Activated T-helper 17 cell treated with anti-CD3 and anti-CD28 coated beads, Interleukin-2, amount 50 U/mL, for 72 hours (primary cell): Measurements from ENCODE around the gene DPP6. TPM values are rescaled to one million over a fixed set of nuclear protein-coding genes. Genes with fewer than 3 reads are reported as not detected.

ENCODE experiments used
- ATAC-seq: fragments of 150-1000 bp; cut with Tn5 transposase; replicated peaks from 2 replicates; pipeline ENCODE4 v1.10.0; 2021; ENCODE audit warnings: mild to moderate bottlenecking, moderate library complexity
- H3K27ac Mint-ChIP-seq: one replicate; pipeline ENCODE4 v1.8.0; 2022; ENCODE audit warnings: mixed read lengths
- H3K27me3 Mint-ChIP-seq: one replicate; pipeline ENCODE4 v1.8.0; 2022; ENCODE audit warnings: mixed read lengths
- H3K36me3 Mint-ChIP-seq: one replicate; pipeline ENCODE4 v1.8.0; 2022; ENCODE audit warnings: low read depth, mild to moderate bottlenecking, mixed read lengths
- H3K4me1 Mint-ChIP-seq: one replicate; pipeline ENCODE4 v1.8.0; 2022; ENCODE audit warnings: mixed read lengths
- H3K4me3 Mint-ChIP-seq: one replicate; pipeline ENCODE4 v1.8.0; 2022; ENCODE audit warnings: mild to moderate bottlenecking, mixed read lengths
- H3K9me3 Mint-ChIP-seq: one replicate; pipeline ENCODE4 v1.8.0; 2022; ENCODE audit warnings: mixed read lengths
- total RNA-seq, 2 donors: library from RNA; stranded (reverse); gene quantifications; one replicate each; pipeline ENCODE4 v1.2.3, GENCODE V29; 2022

Gene DPP6
- total RNA-seq, 2 donors from 2014 or later: not detected

DNA sequence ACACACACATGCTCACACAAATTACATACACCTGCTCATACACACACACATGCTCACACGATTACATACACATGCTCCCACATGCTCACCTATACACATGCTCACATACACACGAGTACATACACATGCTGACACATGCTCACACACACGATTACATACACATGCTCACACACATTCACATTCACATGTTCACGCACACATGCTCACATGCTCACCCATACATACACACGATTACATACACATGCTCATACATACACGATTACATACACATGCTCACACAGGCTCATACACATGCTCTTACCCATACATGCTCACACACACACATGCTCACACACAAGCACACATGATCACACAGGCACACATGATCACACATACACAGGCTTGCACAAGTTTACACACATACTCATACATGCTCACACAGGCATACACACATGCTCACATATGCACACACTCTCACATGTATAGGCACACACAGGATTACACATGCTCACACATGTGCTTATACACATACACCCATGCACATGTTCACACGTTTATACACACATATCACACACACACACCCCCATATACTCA is 832.2 kb downstream of the DPP6 start:
- Mint-ChIP-seq H3K4me1 (no peaks in the 10 kb centered on the region), H3K27me3 (no peaks in the 10 kb centered on the region), H3K4me3 (no peak overlapping the region), H3K9me3 (peaks cover 3% of the 10 kb centered on the region), H3K36me3 (no peaks in the 10 kb centered on the region), H3K27ac (no peak overlapping the region)
- no peak for ATAC-seq

DNA sequence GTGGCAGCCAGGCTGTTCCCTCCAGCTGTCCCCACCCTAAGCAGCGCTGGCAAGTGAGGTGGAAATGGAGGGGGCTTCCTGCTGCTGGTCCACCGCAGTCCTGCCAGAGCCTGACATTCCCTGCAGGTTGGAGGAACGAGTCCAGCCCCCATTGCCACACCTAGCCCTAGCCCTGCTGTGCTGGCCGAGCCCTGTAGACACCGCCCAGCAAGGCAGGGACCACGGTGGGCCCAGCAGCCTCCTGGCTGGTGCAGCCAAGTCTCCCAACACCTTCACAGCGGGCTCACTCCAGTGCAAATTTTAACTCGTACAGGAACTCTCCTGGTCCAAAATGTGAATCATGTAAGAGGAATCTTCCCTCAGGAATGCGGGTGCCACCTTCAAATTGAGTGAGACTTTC is 834.4 kb downstream of the DPP6 start:
- Mint-ChIP-seq H3K27me3 (no peaks in the 10 kb centered on the region), H3K27ac (no peak overlapping the region), H3K9me3 (peaks cover 3% of the 10 kb centered on the region), H3K36me3 (no peaks in the 10 kb centered on the region), H3K4me1 (no peaks in the 10 kb centered on the region), H3K4me3 (no peak overlapping the region)
- no peak for ATAC-seq

DNA sequence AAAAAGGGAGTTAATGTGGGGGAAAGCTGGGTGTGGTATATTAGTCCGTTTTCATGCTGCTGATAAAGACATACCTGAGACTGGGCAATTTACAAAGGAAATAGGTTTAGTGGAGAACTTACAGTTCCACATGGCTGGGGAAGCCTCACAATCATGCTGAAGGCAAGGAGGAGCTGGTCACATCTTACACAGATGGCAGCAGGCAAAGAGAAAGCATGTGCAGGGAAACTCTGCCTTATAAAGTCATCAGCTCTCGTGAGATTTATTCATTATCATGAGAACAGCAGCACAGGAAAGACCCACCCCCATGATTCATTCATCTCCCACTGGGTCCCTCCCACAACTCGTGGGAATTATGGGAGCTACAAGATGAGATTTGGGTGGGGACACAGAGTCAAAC is 836.5 kb downstream of the DPP6 start:
- Mint-ChIP-seq H3K27me3 (peaks cover 5% of the 10 kb centered on the region), H3K9me3 (peaks cover 3% of the 10 kb centered on the region), H3K36me3 (no peaks in the 10 kb centered on the region), H3K4me3 (no peak overlapping the region), H3K4me1 (no peaks in the 10 kb centered on the region), H3K27ac (no peak overlapping the region)
- no peak for ATAC-seq

DNA sequence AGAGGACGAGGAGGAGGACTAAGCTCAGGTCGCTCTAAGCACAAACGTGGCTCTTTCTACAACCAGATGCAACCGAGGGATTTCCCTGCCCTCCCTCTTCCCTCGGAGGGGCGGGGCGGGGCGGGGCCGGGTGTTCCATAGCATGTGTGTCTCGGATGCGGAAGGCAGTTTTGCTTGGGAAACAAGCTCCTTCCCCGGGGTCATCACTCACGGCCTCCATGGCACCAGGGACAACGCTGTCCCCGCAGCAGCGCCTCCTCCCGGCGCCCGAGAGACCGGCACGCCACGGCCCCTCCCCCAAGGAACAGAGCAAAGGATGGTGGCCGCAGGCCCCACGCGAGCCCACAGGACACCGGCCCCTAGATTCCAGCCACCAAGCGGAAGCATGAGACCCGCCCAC is 840.3 kb downstream of the DPP6 start:
- no peak for ATAC-seq
- Mint-ChIP-seq H3K27ac (no peak overlapping the region), H3K4me3 (no peak overlapping the region), H3K9me3 (peaks cover 3% of the 10 kb centered on the region), H3K27me3 (peaks cover 9% of the 10 kb centered on the region), H3K36me3 (no peaks in the 10 kb centered on the region), H3K4me1 (no peaks in the 10 kb centered on the region)

DNA sequence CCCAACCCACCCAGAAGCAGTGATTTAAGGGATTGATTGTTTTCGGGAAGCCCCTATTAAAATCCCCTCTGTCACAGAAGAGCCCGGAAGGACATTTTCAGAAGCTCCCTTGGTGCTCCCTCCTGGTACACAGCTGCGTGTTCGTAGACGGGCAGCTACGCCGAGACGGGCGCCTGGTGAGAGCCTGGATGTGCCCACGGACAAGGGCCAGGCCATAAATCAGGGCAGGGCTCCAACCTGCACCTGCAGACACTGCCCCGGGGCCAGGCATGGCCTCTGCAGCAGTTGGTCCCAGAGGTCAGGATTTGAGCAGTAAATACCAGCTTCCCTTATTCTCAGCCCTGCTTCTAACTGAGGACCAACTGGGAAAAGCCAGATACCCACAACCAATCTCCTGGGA is 843.9 kb downstream of the DPP6 start:
- Mint-ChIP-seq H3K27ac (no peak overlapping the region), H3K4me1 (no peaks in the 10 kb centered on the region), H3K27me3 (peaks cover 9% of the 10 kb centered on the region), H3K9me3 (no peaks in the 10 kb centered on the region), H3K36me3 (no peaks in the 10 kb centered on the region), H3K4me3 (no peak overlapping the region)
- ATAC-seq: no peak

DNA sequence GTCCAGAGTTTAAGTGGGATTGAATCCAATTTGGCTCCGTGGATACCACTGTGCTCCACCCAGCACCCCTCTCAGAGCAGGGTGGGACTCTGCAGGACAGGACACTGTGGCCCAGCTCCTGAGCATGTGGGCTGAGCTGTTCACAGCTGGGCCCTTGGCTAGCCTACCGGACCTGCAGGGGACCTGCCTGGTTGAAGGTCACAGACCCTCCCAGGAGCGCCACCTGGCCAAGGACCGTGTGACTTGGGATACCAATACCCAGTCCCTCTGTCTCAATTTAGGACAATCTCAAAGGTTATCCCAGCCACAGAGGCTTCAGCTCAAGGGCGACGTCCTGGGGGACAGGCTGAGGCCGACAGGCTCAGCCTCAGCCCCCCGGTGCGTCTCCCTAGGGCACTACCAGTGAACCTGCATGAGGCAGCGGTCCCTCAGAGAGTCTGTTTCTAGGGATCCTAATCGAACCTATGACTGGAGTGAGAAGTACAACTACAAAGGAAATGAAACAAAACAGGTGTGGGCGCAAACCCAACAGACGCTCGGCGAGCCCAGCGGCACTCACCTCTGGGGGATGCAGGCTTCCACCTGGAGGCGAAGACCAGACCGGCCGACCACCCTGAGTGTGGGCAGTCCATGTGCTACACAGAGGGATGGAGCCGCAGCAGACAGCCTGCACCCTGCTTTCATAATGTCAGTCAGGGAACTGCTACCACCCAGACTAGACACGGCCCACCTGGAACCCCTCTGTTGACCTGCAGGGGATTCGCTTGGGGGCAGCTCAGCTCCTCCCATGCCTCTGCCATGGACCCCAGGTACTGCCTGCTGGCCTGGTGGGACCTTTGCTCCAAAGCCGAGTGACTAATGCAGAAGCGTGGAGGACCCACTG is 847.0 kb downstream of the DPP6 start:
- no peaks in the 10 kb centered on the region for H3K4me1 Mint-ChIP-seq
- no peak overlapping the region for H3K4me3 Mint-ChIP-seq
- H3K9me3 Mint-ChIP-seq: no peaks in the 10 kb centered on the region
- ATAC-seq: no peak
- H3K36me3 Mint-ChIP-seq: no peaks in the 10 kb centered on the region
- H3K27ac Mint-ChIP-seq: no peak overlapping the region
- H3K27me3 Mint-ChIP-seq: peaks cover 3% of the 10 kb centered on the region

DNA sequence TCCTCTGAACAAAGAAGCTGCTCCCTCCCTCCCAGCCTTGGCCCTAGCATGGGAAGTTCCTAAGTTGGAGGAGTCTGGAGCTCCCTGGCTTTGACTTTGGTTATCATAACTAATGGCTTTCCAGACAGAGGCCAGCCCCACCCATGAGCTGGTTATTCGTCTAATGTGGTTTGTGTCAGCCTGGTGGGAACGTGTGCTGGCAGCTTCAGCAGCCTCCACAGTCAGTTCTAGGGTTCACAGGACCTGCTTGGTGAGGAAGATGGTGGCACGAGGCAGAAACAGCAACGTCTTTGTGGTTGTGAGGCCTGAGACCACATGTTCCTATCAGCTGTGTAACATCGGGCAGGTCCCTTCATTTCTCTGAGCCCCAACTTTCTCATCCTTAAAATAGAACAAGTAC is 847.7 kb downstream of the DPP6 start:
- H3K27ac Mint-ChIP-seq: no peak overlapping the region
- H3K9me3 Mint-ChIP-seq: no peaks in the 10 kb centered on the region
- H3K4me1 Mint-ChIP-seq: no peaks in the 10 kb centered on the region
- no peak overlapping the region for H3K4me3 Mint-ChIP-seq
- H3K27me3 Mint-ChIP-seq: peaks cover 3% of the 10 kb centered on the region
- no peak for ATAC-seq
- H3K36me3 Mint-ChIP-seq: no peaks in the 10 kb centered on the region

DNA sequence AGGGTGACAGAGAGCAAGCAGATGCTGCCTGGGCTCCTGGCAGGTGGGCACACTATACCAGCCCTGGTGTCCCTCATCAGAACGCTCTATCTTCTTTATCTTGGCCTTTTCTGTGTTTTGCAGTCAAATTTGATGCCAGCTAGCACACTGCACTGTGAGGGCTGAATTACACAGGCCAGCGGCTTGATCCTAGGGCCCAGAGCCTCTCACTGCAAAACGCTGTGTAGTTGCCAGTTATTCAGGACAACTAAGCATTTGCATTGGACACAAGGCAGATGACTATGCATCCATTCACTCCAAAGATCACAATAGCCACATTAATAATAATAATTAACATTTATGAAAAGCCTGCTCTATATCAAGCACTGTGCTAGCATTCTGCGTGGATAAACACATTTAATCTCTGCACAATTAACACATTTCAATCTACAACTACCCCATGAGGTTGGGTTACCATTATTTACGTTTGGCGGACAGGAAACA is 850.4 kb downstream of the DPP6 start:
- Mint-ChIP-seq H3K27ac (no peak overlapping the region), H3K9me3 (no peaks in the 10 kb centered on the region), H3K4me3 (no peak overlapping the region), H3K36me3 (no peaks in the 10 kb centered on the region), H3K27me3 (peaks cover 3% of the 10 kb centered on the region), H3K4me1 (no peaks in the 10 kb centered on the region)
- no peak for ATAC-seq

DNA sequence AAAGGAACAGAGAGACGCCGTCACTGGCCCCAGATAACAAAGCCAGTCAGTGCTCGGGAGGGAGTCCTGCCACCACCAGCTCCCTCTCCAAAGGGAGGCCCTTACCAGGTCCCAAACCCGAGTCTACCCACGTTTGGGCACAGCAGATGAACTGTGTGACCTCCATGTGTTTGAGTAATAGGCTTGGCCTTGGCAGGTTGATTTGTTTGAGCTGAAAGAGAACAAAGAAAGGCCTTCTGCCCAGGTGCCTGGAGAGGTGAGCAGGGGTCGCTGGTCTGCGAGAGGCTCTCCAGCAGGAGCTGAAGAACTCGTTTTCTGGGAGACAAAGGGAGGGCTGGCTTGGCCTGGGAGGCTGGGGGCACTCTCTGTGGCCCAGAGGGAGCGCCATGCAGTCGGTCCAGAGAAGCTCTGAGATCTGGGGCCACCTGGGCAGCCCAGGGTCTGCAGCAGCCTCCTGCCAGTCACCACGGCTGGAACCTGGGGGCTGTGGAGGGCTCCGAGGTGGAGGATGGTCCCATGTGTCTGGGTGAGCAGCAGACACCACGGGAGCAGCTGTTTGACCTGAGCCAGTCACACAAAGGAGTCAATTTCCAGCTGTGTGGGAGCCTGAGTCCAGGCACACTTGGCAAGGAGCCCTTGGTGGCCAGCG is 851.0 kb downstream of the DPP6 start:
- no peak overlapping the region for H3K4me3 Mint-ChIP-seq
- no peaks in the 10 kb centered on the region for H3K4me1 Mint-ChIP-seq
- no peaks in the 10 kb centered on the region for H3K9me3 Mint-ChIP-seq
- H3K27me3 Mint-ChIP-seq: peaks cover 3% of the 10 kb centered on the region
- H3K36me3 Mint-ChIP-seq: no peaks in the 10 kb centered on the region
- ATAC-seq: no peak
- H3K27ac Mint-ChIP-seq: no peak overlapping the region

DNA sequence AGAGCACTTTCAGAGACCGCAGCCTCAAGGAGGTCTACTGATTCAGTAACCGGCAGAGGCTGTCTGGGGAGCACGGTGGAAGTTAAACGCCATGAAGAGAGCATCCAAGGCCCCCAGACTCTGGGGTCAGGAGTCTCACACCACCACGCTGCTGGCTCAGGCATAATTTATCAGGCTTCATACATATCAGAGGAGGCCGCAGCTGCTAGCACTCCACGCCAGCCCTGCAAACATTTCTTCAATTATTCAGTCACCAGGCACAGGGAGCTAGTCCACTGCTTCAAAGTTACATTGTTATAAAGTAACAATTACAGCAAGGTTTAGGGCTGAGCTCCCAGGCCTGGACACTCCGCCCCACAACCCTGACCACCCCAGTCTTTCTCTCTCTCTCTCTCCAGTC is 852.9 kb downstream of the DPP6 start:
- H3K4me1 Mint-ChIP-seq: no peaks in the 10 kb centered on the region
- no peak for ATAC-seq

DNA sequence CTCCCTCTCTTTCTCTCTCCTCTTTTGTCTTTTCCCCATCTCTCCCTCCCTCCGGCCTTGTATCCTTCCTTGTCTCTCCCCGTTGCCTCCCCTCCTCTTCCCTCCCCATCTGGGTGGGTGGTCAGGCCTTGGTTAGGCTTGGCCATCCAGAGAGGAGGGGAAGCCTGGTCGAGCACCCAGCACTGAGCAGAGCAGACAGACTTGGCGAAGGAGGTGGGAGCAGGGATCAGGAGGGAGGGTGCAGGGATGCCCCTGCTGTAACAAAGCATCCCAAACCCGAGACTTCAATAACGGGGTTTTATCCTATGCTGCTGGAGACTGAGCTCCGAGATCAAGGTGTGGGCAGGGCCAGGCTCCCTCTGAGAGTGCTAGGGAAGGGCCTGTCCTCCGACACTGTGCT is 853.4 kb downstream of the DPP6 start:
- Mint-ChIP-seq H3K27me3 (peaks cover 10% of the 10 kb centered on the region), H3K4me3 (no peak overlapping the region), H3K27ac (no peak overlapping the region), H3K4me1 (no peaks in the 10 kb centered on the region), H3K9me3 (no peaks in the 10 kb centered on the region), H3K36me3 (no peaks in the 10 kb centered on the region)
- ATAC-seq: no peak

More for the DNA sequence above, 852.9 kb downstream of the DPP6 start:
- Mint-ChIP-seq H3K36me3 (no peaks in the 10 kb centered on the region), H3K27me3 (peaks cover 10% of the 10 kb centered on the region), H3K4me3 (no peak overlapping the region), H3K9me3 (no peaks in the 10 kb centered on the region), H3K27ac (no peak overlapping the region)

DNA sequence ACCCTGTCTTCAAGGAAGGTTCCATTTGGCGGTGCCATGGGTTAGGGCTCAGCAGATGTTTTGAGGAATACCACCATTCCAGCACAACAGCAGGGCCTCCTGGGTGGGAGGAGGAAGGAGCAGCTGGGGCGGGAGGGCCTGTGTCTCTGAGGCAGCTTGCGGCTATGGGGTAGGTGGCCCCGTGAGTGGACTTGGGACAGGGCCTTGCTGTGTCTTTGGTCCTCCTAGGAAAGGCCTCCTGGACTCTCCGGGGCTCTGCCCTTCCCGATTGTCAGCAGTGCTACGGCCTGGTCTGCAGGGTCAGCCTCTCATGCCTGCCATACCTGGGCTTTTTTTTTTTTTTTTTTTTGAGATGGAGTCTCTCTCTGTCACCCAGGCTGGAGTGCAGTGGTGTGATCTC is 854.0 kb downstream of the DPP6 start:
- Mint-ChIP-seq H3K4me1 (no peaks in the 10 kb centered on the region), H3K36me3 (no peaks in the 10 kb centered on the region), H3K4me3 (no peak overlapping the region), H3K9me3 (no peaks in the 10 kb centered on the region), H3K27ac (no peak overlapping the region), H3K27me3 (peaks cover 11% of the 10 kb centered on the region)
- no peak for ATAC-seq

DNA sequence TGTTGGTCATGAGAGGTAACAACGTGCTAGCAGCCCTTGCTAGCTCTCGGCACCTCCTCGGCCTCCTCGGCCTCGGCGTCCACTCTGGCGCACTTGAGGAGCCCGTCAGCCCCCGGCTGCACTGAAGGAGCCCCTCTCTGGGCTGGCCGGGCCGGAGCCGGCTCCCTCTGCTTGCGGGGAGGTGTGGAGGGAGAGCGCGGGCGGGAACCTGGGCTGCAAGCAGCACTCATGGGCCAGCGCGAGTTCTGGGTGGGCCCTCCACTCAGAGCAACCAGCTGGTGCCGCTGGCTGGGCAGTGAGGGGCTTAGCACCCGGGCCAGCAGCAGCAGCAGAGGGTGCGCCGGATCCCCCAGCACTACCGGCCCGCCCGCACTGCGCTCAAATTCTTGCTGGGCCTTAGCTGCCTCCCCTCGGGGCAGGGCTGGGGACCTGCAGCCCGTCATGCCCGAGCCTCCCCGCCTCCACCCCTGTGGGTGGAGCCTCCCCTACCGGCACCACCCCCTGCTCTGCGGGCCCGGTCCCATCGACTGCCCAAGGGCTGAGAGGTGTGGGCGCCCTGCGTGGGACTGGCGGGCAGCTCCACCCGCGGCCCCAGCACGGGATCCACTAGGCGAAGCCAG is 854.6 kb downstream of the DPP6 start:
- H3K27me3 Mint-ChIP-seq: peaks cover 14% of the 10 kb centered on the region
- ATAC-seq: no peak
- H3K27ac Mint-ChIP-seq: no peak overlapping the region
- no peak overlapping the region for H3K4me3 Mint-ChIP-seq
- H3K4me1 Mint-ChIP-seq: no peaks in the 10 kb centered on the region
- no peaks in the 10 kb centered on the region for H3K9me3 Mint-ChIP-seq
- no peaks in the 10 kb centered on the region for H3K36me3 Mint-ChIP-seq

DNA sequence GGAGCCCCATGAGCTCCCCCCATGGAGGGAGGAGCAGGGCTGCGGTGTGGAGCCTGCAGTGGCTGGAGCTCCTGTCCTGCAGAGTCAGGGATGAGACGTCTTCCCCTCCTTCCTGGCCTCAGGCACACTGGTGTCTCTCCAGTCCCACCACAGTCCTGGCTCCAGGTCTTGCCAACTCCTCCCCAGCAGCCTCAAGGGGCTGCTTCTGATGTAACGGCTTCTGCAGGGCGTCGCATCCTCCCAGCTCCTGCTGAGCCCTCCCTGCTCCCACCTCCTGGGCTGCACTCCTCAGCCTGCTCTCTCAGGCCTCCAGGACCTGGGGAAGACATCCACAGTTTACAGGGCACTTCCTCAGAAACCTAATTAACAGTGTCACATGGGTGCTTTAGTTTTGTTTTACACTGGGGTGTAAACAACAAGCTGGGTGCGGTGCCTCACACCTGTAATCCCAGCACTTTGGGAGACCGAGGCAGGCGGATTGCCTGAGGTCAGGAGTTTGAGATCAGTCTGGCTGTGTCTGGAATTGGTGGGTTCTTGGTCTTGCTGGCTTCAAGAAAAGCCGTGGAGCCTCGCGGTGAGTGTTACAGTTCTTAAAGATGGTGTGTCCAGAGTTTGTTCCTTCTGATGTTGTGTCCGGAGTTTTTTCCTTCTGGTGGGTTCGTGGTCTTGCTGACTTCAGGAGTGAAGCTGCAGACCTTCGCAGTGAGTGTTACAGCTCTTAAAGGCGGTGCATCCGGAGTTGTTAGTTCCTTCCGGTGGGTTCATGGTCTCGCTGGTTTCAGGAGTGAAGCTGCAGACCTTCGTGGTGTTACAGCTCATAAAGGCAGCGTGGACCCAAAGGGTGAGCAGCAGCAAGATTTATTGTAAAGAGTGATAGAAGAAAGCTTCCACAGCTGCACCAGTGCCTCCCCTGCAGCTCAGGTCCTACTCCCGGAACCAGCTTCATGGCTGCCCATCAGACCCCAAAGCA is 855.7 kb downstream of the DPP6 start:
- peaks cover 12% of the 10 kb centered on the region for H3K27me3 Mint-ChIP-seq
- no peak for ATAC-seq
- no peaks in the 10 kb centered on the region for H3K4me1 Mint-ChIP-seq
- no peaks in the 10 kb centered on the region for H3K9me3 Mint-ChIP-seq
- H3K36me3 Mint-ChIP-seq: no peaks in the 10 kb centered on the region
- no peak overlapping the region for H3K4me3 Mint-ChIP-seq
- no peak overlapping the region for H3K27ac Mint-ChIP-seq
